Measurements from ENCODE around the gene SLC6A7. TPM values are rescaled to one million over a fixed set of nuclear protein-coding genes. Genes with fewer than 3 reads are reported as not detected.
A peak's percentile ranks its signal among the peaks of the same experiment; 100 is the strongest.
"Not testable (repeated sequence)": the region's sequence is repeated elsewhere in the genome, so short reads cannot be mapped to it uniquely, and the experiment has no call there.

The SLC6A7 gene
- total RNA-seq, 2 donors from 2014 or later, result not detected

DNA sequence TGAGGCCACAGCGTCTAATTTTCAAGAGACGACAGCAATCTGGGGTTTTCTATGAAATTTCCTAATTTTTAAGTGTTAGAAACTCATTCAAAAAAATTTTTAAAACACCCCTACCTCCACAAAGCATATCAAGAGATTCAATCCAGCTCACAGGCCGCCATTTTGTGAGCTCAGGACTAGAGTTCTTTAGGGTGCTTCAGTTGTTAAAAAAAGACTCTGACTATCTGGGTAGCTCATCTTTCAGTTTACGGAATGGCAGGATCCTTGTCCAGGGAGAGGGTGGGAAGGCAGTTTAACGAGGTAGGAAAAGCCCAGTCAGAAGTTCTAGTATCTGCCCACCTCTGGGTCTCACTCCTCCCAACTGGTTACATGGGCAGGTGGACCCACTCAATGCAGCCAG lies 56.6 kb downstream of the SLC6A7 start:
- DNase-seq (no peak), ATAC-seq (no peak)
- intact Hi-C loops (cut with DNase I), result no loop called here

DNA sequence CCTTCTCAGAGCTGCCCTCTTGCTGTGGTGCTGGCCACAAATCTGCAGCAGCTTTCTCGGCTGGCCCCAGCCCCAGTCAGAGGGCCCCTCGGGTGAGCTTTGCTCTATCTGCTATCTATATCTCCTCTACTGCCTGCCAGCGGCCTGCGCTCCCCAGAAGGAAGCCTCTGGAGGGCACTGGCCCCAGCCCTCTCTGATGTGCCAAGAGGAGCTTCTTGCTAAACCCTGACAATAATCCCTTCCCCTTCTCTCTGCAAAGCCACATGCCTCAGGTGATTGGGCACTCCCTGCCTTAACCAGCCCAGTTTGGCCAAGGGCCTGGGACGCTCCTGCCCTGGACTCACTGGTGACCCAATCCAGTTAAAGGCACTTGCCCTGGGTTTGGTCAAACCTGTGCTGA lies 57.0 kb downstream of the SLC6A7 start:
- intact Hi-C loops (cut with DNase I), result no loop called here
- DNase-seq (no peak), ATAC-seq (peak in 1 of 2 donors; percentile 7)

DNA sequence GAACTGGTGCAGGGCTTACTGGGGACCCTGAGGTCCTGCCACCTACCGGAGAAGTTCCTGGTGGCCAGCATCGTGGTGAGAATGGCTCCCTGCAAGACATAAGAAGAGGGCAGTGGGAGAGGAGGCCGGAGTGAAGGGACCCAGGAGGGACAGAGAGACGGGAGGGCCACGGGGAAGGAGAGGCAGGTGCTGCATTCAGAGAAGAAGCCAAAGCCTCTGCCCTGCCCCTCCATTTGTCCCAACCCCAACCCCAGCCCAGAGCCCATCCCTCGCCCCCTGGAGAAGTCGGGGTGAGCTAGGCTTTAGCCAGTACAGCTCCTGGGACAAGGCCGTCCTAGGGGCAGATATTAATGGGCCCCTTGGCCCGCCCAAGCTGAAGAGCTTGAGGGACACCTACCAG lies 57.9 kb downstream of the SLC6A7 start:
- DNase-seq, result no peak
- intact Hi-C loops (cut with DNase I), result no loop called here

DNA sequence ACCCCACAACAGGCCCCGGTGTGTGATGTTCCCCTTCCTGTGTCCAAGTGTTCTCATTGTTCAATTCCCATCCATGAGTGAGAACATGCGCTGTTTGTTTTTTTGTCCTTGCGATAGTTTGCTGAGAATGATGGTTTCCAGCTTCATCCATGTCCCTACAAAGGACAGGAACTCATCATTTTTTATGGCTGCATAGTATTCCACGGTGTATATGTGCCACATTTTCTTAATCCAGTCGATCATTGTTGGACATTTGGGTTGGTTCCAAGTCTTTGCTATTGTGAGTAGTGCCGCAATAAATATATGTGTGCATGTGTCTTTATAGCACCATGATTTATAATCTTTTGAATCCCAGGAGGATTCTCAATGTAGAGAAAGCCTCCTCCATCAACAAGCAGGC lies 58.6 kb downstream of the SLC6A7 start:
- ATAC-seq; DNase-seq; intact Hi-C loops (cut with DNase I): not testable (repeated sequence)

More for the DNA sequence above, 57.9 kb downstream of the SLC6A7 start:
- ATAC-seq, result no peak

DNA sequence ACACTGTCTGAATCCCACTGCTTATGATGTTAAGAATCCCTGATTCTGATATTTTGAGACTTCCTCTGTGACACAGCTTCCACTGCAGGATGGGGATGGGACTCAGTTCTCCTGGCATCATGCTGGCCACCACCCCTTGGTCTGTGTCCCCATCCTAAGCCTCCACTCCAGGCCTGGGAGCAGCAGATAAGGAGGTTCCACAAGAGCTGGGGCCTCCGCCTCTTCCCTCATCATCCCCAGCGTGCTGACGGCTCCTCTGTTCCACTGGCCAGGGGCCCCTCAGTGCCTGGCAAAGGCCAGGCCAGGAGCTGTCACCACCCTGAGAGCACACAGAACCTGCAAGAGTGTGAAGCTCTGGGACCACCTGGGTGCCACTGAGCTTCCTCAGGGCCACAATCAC lies 59.1 kb downstream of the SLC6A7 start:
- no peak for DNase-seq
- intact Hi-C loops (cut with DNase I), result no loop called here
- ATAC-seq, result no peak

DNA sequence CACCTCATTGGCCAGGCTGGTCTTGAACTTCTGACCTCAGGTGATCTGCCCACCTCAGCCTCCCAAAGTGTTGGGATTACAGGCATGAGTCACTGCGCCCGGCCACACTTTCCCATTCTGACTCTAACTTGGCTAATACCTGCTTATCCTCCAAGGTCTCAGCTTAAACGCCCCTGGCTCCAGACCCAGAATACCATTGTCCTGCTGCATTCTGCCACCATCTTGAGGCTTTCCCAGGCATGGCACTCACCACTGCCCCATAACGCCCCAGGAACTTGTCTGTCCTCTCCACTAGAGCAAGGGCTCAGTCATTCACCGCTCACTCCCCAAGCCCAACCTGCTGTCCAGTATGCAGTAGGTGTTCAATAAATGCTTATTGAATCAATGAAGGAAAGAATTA lies 59.9 kb downstream of the SLC6A7 start:
- no peak for DNase-seq
- intact Hi-C loops (cut with DNase I), result loop anchor here in 1 of 2 donors (10.0 kb wide), 1 partner anchor 185 kb away; no protein-coding TSS in a partner anchor

DNA sequence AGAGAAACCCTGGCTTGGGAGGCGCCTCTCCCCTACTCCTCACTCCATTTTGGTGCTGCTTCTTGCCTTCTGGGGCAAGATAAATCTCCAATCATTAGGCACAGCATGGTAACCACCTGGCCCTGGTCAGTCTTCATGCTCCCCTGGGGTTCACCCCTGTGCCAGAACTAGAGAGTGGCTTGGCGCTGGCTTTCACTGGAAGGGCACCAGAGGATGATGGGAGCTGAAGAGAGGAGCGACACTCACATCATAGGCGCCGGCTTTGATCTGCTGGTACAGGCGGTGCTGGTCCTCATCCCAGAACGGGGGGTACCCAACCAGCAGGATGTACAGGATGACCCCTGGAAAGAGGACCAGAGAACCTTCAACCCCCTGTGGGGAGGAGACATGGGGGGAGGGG lies 61.6 kb downstream of the SLC6A7 start:
- no peak for DNase-seq
- intact Hi-C loops (cut with DNase I), result loop anchor here in 1 of 2 donors (10.0 kb wide), 1 partner anchor 183 kb away; no protein-coding TSS in a partner anchor
- ATAC-seq, result no peak

More for the DNA sequence above, 59.9 kb downstream of the SLC6A7 start:
- no peak for ATAC-seq

DNA sequence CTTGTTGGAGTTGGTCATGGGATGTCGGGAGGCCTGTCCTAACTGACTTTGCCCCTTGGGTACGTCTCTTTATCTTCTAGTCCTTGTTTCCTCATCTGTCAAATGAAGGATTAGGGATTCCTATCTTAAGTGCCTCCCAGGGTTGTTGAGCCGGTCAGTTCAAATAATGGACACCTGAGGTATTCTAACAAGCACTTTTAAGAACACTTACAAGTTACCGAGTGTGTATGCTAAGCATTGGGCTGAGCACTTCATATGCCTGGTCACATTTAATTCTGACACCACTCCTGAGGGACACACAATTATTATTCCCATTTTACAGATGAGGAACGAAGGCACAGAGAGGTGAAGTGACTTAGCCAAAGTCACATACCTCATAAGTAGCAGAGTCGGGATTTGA lies 62.6 kb downstream of the SLC6A7 start:
- intact Hi-C loops (cut with DNase I), result loop anchor here in 1 of 2 donors (10.0 kb wide), 1 partner anchor 182 kb away; no protein-coding TSS in a partner anchor
- DNase-seq (no peak), ATAC-seq (no peak)

DNA sequence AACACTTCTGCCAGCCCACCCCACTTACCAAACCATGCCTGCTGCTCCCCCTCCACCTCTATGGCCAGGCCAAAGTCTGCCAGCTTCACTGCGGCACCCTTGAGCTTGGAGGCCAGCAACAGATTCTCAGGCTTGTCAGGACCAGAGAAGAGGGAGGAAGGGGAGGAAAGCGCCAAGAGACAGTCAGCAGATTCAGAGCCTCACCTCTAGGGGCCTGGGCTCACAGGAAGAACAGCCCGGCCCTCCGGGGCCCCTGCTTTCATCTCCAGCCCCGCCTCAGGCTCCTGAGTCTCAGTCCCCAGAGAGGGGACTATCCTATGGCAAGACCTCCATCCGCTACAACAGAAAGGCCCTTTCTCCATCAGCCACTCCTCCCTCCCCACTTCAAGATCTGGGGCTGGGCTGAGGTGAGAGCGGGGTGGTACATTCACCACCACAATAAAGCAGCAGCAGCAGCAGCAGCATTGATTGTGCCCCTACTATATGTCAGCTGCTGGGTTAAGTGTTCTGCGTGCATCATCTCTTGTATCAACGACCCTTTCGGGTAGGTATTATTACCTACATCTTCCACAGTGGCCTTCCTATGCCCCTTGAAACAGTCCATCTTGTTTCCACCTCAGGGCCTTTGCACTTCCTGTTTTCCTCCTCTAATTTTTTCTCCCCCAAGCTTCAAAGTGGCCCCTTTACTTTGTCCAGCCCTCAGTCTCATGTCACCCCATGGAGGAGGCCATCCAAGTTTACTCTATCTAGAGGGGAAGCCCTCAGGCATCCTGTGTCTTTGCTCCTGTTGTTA lies 63.8 kb downstream of the SLC6A7 start:
- DNase-seq (no peak), ATAC-seq (no peak)
- intact Hi-C loops (cut with DNase I), result loop anchor here in 1 of 2 donors (10.0 kb wide), 1 partner anchor 181 kb away; no protein-coding TSS in a partner anchor

DNA sequence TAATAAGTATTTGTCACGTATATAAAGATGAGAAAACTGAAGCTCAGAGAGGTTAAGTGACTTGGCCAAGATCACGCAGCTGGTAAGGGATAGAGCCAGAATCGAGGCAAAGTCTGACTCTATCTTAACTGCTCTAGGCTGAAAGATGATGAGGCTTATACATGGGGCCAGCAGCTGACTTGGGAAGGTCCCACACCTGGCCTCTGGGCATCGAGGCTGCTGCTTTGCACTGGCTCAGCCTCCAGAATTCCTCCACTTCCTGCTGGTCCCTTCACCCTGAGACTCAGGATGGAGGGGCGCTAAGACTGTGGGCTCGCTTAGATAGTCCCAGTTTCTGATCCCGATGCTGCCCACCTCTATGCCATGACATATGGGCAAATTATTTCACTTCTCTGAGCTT lies 64.5 kb downstream of the SLC6A7 start:
- DNase-seq (no peak), ATAC-seq (no peak)
- intact Hi-C loops (cut with DNase I), result loop anchor here in 1 of 2 donors (10.0 kb wide), 1 partner anchor 180 kb away; no protein-coding TSS in a partner anchor

DNA sequence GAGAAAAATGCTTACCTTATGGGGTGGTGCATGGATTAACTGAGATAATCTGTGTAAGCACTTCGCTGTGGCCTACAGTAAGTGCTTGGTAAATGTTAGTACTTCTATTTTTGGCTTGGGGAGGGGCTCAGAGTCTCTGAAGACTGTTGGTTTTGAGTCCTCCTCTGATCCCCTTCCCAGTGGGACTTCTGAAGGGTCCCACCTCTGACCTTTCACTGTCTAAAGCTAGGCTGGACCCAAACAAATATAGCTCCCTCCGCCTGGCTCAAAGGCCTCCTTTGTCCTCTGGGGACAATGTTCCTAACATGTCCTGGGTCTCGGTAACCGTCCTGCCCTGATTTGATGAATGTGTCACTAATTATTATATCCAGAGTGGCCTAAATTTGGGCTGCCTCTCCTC lies 64.9 kb downstream of the SLC6A7 start:
- DNase-seq, result no peak
- intact Hi-C loops (cut with DNase I), result loop anchor here in 1 of 2 donors (10.0 kb wide), 1 partner anchor 180 kb away; no protein-coding TSS in a partner anchor
- ATAC-seq, result no peak

DNA sequence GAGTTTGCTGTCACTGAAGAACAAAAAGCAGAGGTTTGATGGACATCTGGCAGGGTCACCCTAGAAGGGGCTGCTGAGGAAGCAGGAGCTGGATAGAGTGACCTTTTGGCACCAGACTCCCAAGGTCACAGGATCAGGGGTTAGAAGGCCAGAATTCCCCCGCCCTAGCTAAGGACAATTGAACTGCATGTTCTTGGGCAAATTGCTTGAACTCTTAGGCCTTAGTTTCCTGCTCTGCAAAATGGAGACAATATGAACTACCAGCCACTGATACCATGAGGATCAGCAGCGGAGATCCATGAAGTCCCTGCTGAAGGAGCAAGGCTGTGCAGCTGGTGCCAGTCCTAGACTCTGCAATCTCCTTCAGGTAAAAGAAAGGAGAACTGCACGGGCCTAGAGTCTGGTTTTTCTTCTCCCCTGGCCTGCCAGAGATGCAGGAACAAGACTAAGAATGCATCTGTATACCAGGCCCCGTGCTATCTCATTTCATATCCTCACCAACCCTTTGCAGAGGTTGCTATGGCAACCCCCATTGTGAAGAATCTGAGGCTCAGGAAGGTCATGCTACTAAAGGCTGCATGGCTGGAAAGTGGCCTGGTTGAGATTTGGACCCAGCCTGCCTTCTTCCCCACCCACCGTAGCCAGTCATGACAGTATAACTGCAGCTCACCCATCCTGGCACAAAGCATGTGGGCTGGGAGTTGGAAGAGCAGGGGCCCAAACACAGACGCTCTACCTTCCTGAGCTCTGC lies 66.0 kb downstream of the SLC6A7 start:
- no peak for DNase-seq
- ATAC-seq, result no peak
- intact Hi-C loops (cut with DNase I), result loop anchor here in 1 of 2 donors (10.0 kb wide), 1 partner anchor 179 kb away; no protein-coding TSS in a partner anchor

DNA sequence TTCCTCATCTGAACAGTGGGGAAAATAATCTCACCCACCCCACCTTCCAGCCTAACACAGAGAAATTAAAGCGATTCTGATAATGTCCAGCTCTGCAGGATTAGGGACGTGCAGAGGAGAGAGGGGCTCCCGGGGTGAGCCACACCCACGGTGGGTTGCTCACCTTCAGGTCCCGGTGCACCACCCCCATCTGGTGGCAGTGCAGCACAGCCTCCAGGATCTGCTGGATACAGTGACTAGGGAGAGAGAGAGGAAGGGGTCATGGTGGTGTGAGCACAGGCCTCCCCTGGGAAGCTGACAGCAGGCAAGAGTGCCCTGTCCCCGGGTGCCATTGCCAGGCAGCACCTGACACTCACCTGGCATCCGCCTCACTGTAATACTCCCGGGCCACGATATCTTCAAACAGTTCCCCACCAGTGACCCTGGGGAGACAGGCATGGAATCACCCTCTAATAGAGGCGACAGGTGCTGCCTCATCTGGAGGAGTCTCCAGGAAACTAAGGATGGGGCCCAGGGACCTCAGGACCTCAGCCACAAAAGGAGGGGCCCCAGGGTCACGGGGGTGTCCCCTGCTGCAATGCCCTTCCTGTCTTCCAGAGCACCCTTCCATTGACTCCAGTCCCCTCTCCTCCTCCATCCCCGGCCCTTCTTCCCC lies 66.7 kb downstream of the SLC6A7 start:
- intact Hi-C loops (cut with DNase I), result loop anchor here in 1 of 2 donors (10.0 kb wide), 1 partner anchor 178 kb away; no protein-coding TSS in a partner anchor
- DNase-seq (no peak), ATAC-seq (no peak)

DNA sequence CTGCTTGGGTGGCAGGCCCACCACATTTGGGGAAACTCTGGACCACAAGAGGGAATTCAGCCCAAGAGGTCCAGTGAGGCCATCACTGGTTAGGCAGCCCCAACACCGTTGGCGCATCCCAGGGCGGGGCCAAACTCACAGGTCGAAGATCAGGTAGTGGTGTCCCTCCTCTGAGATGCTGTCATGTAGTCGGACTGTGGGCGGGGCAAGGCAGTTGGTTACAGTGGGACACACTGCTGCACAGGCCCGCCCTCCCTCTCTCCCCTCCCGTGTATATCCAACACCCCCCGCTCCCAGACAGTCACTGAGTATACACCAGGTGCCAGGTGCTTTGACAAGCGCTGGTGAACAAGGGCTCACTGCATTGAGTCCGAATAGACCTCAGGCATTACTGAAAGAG lies 67.6 kb downstream of the SLC6A7 start:
- ATAC-seq, result no peak
- no peak for DNase-seq
- intact Hi-C loops (cut with DNase I), result loop anchor here in 1 of 2 donors (10.0 kb wide), 1 partner anchor 177 kb away; no protein-coding TSS in a partner anchor

DNA sequence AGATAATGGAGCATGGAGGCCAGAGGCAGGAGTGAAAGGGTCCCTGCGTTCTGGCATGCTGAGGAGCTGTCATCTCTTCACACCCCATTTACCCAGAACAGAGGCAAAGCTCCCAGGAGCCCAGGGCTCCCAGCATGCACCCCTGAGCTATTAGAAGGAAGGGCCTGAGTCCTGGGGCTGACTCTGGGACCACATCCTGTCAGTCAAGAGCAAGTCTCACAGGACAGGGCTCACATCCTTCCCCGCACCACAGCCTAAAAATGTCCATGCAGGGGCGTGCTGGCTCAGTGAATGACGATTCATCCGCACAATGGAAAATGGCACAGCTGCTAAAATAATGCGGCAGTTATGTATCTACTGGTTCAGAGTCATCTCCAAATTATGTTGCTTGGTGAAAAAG lies 68.3 kb downstream of the SLC6A7 start:
- intact Hi-C loops (cut with DNase I), result loop anchor here in 1 of 2 donors (10.0 kb wide), 1 partner anchor 177 kb away; no protein-coding TSS in a partner anchor
- DNase-seq (no peak), ATAC-seq (no peak)

Measured in left cardiac atrium (tissue), 4 donors.